Measurements from ENCODE around the gene LPCAT1. TPM values are rescaled to one million over a fixed set of nuclear protein-coding genes. Genes with fewer than 3 reads are reported as not detected.

LPCAT1 gene
- total RNA-seq, 2 experiments from 2014 or later: 31.2 to 34.1 TPM

DNA sequence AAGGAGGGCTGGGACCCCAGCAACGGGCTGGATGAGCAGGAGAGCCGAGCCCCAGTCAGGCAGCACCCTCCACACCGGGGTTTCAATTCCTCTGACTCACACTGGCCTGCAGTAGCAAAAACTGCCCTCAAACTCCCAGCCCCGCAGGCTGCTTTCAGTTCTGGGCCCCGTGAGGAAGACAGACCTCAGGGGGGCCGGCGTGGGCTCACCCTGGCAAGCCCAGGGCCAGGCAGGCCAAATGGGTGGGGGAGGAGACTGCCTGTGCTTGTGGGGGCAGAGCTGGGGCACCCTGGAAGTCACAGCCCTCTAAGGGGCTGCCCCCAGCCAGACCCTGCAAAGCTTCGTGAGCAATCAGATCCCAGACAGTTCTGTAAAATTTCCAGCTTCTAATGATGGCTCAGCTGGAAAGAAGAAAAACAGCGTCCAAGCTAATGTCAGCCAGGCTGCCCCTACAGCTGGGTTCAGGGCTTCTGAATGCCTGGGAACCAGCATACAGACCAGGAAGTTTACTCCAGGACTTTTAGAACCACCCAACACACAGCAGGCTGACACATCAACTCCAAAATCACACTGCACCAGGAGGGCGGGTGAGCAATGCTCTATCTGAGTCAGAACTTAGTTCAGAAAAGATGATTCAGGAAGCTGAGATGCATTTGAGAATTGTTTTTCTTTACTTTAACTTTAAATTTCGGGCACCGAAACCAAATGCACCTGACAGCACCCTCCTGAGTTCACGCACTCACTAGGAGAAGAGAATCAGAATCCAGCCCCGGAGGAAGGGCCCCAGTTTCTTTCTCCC is 34.7 kb downstream of the LPCAT1 start:
- peaks cover 22% of the 10 kb centered on the region for H3K36me3 Mint-ChIP-seq (ENCODE audit: low read depth)
- intact Hi-C loops (cut with micrococcal nuclease): loop anchor here (1.0 kb wide), 1 partner anchor 19 kb away; no protein-coding TSS in a partner anchor
- peaks cover 21% of the 10 kb centered on the region for H3K4me1 Mint-ChIP-seq (ENCODE audit: low read depth)
- H3K27me3 Mint-ChIP-seq (ENCODE audit: low read depth): no peaks in the 10 kb centered on the region
- peak overlapping the region; percentile 65 for H3K27ac Mint-ChIP-seq
- peak; percentile 67 for DNase-seq
- H3K9me3 Mint-ChIP-seq: no peaks in the 10 kb centered on the region
- CTCF ChIA-PET: interaction anchor here (0.8 to 1.2 kb wide), 2 partner anchors 9 to 30 kb away, joined by 3 read pairs; no protein-coding TSS in a partner anchor
- no peak overlapping the region for H3K4me3 Mint-ChIP-seq

- H3K9me3 Mint-ChIP-seq: no peaks in the 10 kb centered on the region
Measured at GRCh38 chr5:1487079-1487764, 36.5 kb downstream of the LPCAT1 start.

DNA sequence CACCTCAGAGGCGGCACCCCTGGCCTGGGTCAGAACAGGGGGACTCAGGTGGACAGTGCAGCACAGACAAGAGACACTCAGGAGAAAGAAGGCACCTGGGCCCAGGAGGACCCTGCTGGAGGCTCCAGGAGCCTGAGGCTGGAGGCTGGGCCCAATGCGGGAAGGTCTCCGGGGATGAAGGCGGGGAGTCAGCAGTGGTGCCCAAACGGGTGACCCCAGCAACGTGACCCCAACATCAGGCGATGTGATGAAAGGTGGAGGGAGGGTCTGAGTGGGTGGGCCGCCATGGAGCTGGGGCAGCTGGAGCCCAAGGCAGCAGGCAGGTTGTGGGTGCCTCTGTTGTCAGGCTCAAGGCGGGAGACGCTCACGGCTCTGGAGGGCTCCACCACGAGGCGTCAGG is 37.5 kb downstream of the LPCAT1 start:
- H3K36me3 Mint-ChIP-seq (ENCODE audit: low read depth): peaks cover 17% of the 10 kb centered on the region
- no peak overlapping the region for H3K27ac Mint-ChIP-seq

More at GRCh38 chr5:1487079-1487764, 36.5 kb downstream of the LPCAT1 start:
- peaks cover 13% of the 10 kb centered on the region for H3K4me1 Mint-ChIP-seq (ENCODE audit: low read depth)
- H3K27ac Mint-ChIP-seq: no peak overlapping the region
- DNase-seq: no peak
- no peaks in the 10 kb centered on the region for H3K27me3 Mint-ChIP-seq (ENCODE audit: low read depth)
- H3K36me3 Mint-ChIP-seq (ENCODE audit: low read depth): peaks cover 18% of the 10 kb centered on the region
- no peak overlapping the region for H3K4me3 Mint-ChIP-seq
- intact Hi-C loops (cut with micrococcal nuclease): no loop called here
- CTCF ChIA-PET: no interaction called here

GRCh38 chr5:1485579-1486118 is 38.1 kb downstream of the LPCAT1 start:
- CTCF ChIA-PET: interaction anchor here (0.9 kb wide), 1 partner anchor 108 kb away, joined by 3 read pairs; no protein-coding TSS in a partner anchor
- no peak overlapping the region for H3K4me3 Mint-ChIP-seq
- peaks cover 15% of the 10 kb centered on the region for H3K36me3 Mint-ChIP-seq (ENCODE audit: low read depth)
- DNase-seq: no peak
- peaks cover 13% of the 10 kb centered on the region for H3K4me1 Mint-ChIP-seq (ENCODE audit: low read depth)
- H3K27ac Mint-ChIP-seq: no peak overlapping the region
- no peaks in the 10 kb centered on the region for H3K27me3 Mint-ChIP-seq (ENCODE audit: low read depth)
- intact Hi-C loops (cut with micrococcal nuclease): no loop called here
- H3K9me3 Mint-ChIP-seq: no peaks in the 10 kb centered on the region

More for the DNA sequence above, 37.5 kb downstream of the LPCAT1 start:
- intact Hi-C loops (cut with micrococcal nuclease): no loop called here
- Mint-ChIP-seq H3K4me1 (ENCODE audit: low read depth) (peaks cover 13% of the 10 kb centered on the region), H3K9me3 (no peaks in the 10 kb centered on the region), H3K27me3 (ENCODE audit: low read depth) (no peaks in the 10 kb centered on the region), H3K4me3 (no peak overlapping the region)
- CTCF ChIA-PET: interaction anchor here (0.9 kb wide), 1 partner anchor 108 kb away, joined by 3 read pairs; no protein-coding TSS in a partner anchor
- DNase-seq: no peak

DNA sequence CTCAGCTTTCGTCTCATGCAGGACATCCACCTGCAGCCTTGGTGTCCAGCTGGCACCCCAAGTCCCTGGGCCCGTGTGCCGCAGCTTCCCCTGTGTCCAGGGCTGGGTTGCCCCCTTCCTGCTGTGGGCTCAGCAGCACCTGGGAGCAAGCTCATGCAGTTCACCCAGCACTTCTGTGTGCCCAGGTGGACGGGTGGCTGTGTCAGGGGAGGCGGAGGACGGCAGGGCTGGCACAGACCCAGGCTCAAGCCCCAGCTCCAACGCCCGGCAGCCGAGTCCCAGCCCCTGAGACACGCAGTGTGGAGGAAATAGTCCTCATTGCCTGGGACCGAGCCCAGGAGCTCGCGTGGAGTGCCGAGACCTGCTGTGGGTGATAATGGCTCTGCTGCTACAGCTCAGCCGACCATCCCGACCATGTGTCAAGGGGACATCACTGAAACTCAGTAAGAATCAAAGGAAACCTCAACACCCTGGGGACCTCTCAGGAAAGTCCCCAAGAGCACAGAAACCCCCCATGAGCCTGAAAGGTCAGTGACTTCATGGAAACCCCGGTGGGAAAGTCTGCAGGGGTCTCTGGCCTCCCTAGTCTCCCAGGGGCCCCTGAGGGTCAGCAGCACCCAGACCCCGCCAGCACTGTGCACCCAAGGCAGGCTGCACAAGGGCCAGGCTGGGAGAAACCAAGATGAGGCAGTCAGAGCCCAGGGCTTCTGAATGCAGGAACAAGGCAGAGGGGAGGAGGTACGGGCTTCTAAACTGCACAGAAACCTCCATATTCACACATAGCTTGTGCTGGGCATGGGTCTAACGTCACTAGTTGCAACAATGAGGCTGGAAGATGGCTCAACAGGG is 38.8 kb downstream of the LPCAT1 start:
- peaks cover 17% of the 10 kb centered on the region for H3K4me1 Mint-ChIP-seq (ENCODE audit: low read depth)
- peaks cover 15% of the 10 kb centered on the region for H3K36me3 Mint-ChIP-seq (ENCODE audit: low read depth)
- DNase-seq: no peak
- no peaks in the 10 kb centered on the region for H3K9me3 Mint-ChIP-seq
- H3K4me3 Mint-ChIP-seq: no peak overlapping the region
- no peak overlapping the region for H3K27ac Mint-ChIP-seq
- H3K27me3 Mint-ChIP-seq (ENCODE audit: low read depth): no peaks in the 10 kb centered on the region
- intact Hi-C loops (cut with micrococcal nuclease): no loop called here
- CTCF ChIA-PET: no interaction called here

DNA sequence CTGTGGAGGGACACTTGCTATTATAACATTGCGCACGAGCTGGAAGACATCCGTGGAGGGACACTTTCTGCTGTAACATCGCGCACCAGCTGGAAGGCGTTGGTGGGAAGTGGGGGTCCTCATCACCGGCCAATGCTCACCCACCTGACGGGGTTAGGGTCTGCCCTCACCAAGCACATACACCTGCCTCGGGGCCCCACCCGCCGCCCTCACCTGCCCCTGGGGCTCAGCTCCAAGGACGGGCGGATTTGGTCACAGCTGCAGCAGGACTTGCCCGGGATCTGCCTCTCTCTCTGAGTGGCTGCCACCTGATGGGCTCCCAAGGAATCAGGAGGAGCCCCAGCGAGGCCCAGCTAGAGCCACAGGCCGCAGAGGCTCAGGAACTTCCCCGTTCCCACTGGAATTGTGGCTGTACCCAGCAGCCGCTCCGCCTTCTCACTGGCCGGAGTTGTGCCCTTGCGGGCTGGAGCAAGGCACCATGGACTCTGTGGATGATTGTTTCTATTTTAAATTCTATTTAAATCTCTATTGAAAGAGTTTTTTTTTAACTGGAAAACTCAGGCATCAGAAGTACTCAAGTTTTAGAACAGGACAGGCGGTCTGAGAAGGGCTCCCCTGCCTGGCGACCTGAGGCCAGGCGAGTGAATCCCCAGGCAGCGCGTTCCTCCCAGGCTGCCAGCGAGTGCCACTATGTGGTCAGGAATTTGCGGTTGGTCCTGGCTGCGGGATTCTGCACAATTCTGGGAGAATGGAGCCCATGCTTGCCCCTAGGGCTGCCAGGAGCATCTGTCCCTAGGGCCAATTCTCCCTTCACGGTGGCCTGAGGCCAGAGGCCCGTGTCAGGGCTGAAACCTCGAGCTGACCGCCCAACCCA is 39.7 kb downstream of the LPCAT1 start:
- H3K27me3 Mint-ChIP-seq (ENCODE audit: low read depth): no peaks in the 10 kb centered on the region
- peaks cover 8% of the 10 kb centered on the region for H3K4me1 Mint-ChIP-seq (ENCODE audit: low read depth)
- no peaks in the 10 kb centered on the region for H3K9me3 Mint-ChIP-seq
- no peak for DNase-seq
- H3K36me3 Mint-ChIP-seq (ENCODE audit: low read depth): peaks cover 13% of the 10 kb centered on the region
- intact Hi-C loops (cut with micrococcal nuclease): no loop called here
- H3K27ac Mint-ChIP-seq: no peak overlapping the region
- CTCF ChIA-PET: no interaction called here
- no peak overlapping the region for H3K4me3 Mint-ChIP-seq

- intact Hi-C loops (cut with micrococcal nuclease): no loop called here
- H3K4me1 Mint-ChIP-seq (ENCODE audit: low read depth): peaks cover 4% of the 10 kb centered on the region
- peaks cover 11% of the 10 kb centered on the region for H3K36me3 Mint-ChIP-seq (ENCODE audit: low read depth)
- no peaks in the 10 kb centered on the region for H3K27me3 Mint-ChIP-seq (ENCODE audit: low read depth)
- H3K9me3 Mint-ChIP-seq: no peaks in the 10 kb centered on the region
- no peak overlapping the region for H3K4me3 Mint-ChIP-seq
- no peak for DNase-seq
- CTCF ChIA-PET: no interaction called here
- no peak overlapping the region for H3K27ac Mint-ChIP-seq
Measured at GRCh38 chr5:1483064-1483463, 40.7 kb downstream of the LPCAT1 start.

DNA sequence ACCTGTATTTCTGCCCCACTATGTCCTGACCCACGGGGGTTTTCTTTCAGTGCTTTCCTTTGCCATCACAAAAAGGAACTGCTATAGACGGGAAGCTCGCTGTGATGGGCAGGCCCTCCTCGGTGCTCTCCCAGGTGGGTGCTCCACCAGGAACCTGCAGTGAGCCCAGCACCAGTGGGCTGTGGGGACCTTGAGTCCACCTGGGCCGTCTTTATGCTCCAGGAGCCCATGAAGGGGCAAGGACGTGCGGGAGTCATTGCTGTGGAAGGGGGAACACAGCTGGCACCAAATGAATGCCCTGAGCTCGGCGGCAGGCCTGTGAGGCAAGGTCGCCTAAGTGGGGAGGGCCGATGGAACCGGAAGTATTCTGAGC is 41.8 kb downstream of the LPCAT1 start:
- Mint-ChIP-seq H3K36me3 (ENCODE audit: low read depth) (peaks cover 9% of the 10 kb centered on the region), H3K9me3 (no peaks in the 10 kb centered on the region), H3K27ac (no peak overlapping the region), H3K4me1 (ENCODE audit: low read depth) (peaks cover 4% of the 10 kb centered on the region), H3K27me3 (ENCODE audit: low read depth) (no peaks in the 10 kb centered on the region), H3K4me3 (no peak overlapping the region)
- intact Hi-C loops (cut with micrococcal nuclease): no loop called here
- no peak for DNase-seq
- CTCF ChIA-PET: no interaction called here

DNA sequence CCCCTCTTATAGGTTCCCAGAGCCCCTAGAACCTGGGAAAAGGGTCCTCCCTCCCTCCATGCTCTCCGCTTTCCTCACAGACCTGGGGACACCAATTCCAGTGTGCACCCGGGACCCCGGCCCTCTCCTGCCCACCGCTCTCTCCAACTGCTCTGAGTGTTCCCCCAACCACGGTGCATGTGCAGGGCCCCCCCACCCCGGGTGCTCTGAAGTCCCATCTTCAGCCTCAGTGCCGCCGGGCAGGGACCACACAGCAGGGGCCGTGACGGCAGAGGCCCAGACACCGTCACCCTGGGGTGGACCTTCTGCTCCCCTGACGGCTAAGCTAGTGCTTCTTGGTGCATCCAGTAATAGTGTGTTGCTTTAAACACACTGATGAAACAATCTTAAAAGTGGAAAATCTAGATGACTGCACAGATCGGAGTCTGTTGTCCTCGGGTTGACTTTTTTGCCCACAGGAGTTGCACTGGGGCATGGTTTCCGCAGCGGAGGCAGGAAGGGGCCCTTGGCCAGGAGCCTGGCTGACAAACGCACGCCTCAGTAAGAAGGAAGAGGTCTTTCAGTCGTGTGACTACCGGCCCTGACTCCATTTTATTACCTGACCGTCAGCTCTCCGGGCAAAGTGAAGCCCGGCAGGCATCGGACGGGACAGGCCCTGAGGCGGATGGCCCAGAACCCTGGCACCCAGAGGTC is 42.3 kb downstream of the LPCAT1 start:
- CTCF ChIA-PET: no interaction called here
- H3K36me3 Mint-ChIP-seq (ENCODE audit: low read depth): peaks cover 9% of the 10 kb centered on the region
- H3K4me3 Mint-ChIP-seq: no peak overlapping the region

GRCh38 chr5:1480806-1481205 is 43.0 kb downstream of the LPCAT1 start:
- Mint-ChIP-seq H3K4me3 (no peak overlapping the region), H3K36me3 (ENCODE audit: low read depth) (peaks cover 6% of the 10 kb centered on the region), H3K27ac (no peak overlapping the region), H3K9me3 (no peaks in the 10 kb centered on the region), H3K4me1 (ENCODE audit: low read depth) (peaks cover 4% of the 10 kb centered on the region), H3K27me3 (ENCODE audit: low read depth) (no peaks in the 10 kb centered on the region)
- no peak for DNase-seq
- intact Hi-C loops (cut with micrococcal nuclease): no loop called here
- CTCF ChIA-PET: interaction anchor here (0.8 to 1.9 kb wide), 6 partner anchors 8 to 164 kb away, joined by 3 to 13 read pairs (median 4); no protein-coding TSS in a partner anchor

More for the DNA sequence above, 42.3 kb downstream of the LPCAT1 start:
- H3K27ac Mint-ChIP-seq: no peak overlapping the region
- intact Hi-C loops (cut with micrococcal nuclease): no loop called here
- DNase-seq: no peak
- H3K4me1 Mint-ChIP-seq (ENCODE audit: low read depth): peaks cover 4% of the 10 kb centered on the region
- no peaks in the 10 kb centered on the region for H3K27me3 Mint-ChIP-seq (ENCODE audit: low read depth)
- no peaks in the 10 kb centered on the region for H3K9me3 Mint-ChIP-seq

- Mint-ChIP-seq H3K4me1 (ENCODE audit: low read depth) (peaks cover 4% of the 10 kb centered on the region), H3K4me3 (no peak overlapping the region), H3K9me3 (no peaks in the 10 kb centered on the region), H3K27ac (no peak overlapping the region), H3K27me3 (ENCODE audit: low read depth) (no peaks in the 10 kb centered on the region), H3K36me3 (ENCODE audit: low read depth) (peaks cover 8% of the 10 kb centered on the region)
- CTCF ChIA-PET: interaction anchor here (0.6 to 1.9 kb wide), 11 partner anchors 9 to 174 kb away, joined by 3 to 13 read pairs (median 3); no protein-coding TSS in a partner anchor
- intact Hi-C loops (cut with micrococcal nuclease): no loop called here
- DNase-seq: no peak
Measured at GRCh38 chr5:1480217-1480616, 43.5 kb downstream of the LPCAT1 start.
